OCI-M2 (cell line): ENCODE measurements around the gene THOC1.

Experiments used
- DNase-seq: peaks from one replicate; lab custom pipeline; 2025; ENCODE audit not compliant: unreplicated experiment; lab: John Stamatoyannopoulos, UW

THOC1 gene

DNA sequence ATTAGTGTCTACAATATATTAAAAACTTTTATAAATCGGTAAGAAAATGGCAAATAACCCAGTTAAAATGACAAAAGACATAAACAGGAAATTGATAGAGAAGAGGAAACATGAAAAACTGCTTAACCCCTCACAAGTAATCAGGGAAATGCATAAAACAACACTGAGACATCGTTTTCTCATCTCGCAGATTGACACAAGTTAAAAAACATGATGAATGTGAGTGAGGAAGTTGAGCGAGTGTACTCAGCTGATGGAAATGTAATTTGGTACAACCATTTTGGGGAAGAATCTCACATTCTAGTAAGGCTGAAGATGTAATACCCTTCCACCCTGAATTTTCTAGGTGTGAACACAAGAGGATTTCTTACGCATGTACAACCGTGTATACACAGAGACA, 18.0 kb upstream of the THOC1 start:
- DNase-seq, result no peak

GRCh38 chr18:275486-275885, 7.6 kb upstream of the THOC1 start:
- DNase-seq, result no peak

GRCh38 chr18:274313-274712, 6.5 kb upstream of the THOC1 start:
- DNase-seq, result no peak

GRCh38 chr18:273525-273924, 5.7 kb upstream of the THOC1 start:
- DNase-seq, result no peak

GRCh38 chr18:272650-273049, 4.8 kb upstream of the THOC1 start:
- DNase-seq, result no peak

DNA sequence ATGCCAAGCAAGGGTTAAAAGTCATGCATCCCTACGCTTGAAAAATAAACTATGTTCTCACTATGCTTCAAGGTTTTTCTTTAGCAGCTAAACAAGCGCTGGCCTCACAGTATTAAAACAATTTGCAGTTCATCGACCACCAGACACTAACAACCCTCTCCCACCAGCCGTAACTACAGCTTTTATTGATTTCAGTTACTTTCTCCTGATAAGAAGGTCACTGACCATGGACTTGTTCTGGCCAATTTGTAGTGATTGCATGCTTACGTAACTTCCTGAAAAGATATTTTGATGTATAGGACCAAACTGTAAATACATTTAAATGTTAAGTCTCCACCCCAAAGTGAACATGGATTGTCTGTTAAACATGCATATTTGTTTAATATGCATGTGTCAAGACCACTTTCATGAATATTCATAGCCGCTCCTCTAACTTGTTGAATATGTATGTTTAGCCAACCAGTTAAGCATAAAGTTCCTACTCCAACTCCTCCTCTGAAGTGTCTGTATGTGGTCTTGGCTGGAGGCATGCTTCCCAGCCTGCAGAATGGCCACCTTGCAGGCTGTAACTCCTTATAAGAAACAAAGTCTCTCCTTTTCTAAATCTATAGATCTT, 1.7 kb upstream of the THOC1 start:
- no peak for DNase-seq

- DNase-seq, result no peak
Observed at GRCh38 chr18:267380-267687, 513 bp downstream of the THOC1 start.

DNA sequence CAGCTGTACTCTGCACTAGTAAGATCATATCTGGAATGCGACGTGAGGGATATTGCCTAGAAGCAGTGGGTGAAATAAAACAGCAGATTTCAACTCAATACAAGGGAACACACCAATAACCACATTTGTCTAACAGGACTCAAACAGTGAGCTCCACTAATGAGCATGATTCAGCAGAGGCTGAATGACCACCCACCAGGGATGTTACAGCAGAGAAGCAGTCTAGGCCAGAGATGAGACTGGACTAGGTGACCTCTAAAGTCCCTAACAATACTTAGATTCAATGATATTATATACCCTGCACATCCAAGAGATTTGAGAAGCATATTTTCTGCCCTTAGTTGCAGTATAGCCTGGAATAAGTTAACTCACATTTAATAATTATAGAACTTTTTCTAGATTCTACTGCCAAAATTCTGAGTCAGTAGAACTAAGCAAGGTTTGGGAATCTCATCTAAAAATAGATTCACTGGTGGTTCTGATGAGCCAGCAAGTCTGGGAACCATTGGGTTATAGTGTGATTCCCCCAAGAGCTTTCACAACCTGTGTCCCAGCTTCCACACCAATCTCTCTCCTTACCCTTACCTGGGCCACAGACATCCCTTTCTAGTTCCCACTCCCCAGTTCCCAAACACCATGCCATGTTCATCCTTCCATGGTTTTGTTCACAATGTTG, 6.3 kb downstream of the THOC1 start:
- no peak for DNase-seq

- DNase-seq, result no peak
Observed at GRCh38 chr18:260547-260946, 7.3 kb downstream of the THOC1 start.

GRCh38 chr18:255171-255570, 12.7 kb downstream of the THOC1 start:
- DNase-seq, result no peak

DNA sequence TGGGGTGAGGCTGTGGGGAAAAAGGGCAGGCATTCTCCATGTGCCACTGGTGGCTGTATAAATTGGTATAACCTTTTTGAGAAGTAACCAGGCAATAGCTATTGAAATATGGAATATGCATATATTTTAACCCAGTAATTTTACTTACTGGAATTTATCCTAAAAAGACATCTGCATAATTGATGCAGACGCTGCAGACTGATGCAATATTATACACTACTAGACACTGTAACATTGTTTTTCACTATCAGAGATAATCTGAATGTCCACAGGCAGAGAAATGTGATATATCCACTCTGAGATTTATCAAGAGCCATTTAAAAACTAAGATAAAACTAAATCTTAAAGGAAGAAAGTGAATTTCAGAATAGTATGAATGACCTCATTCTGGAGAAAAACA, 14.7 kb downstream of the THOC1 start:
- DNase-seq, result no peak

DNA sequence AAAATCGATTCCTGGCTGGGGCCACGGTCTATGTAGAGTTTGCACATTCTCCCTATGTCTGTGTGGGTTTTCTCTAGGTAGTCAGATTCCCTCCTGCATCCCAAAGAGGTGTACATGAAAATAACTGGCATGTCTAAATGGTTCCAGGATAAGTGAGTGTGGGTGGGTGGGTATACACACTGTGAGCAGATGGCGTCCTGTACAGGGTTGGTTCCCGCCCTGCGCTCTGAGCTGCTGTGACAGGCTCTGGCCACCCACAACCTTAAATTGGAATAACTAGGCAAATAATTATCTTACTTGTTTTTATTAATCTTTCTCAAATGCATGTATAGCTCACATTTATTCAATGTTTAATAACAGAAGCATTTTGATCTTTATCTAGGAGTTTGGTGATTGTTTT, 16.3 kb downstream of the THOC1 start:
- no peak for DNase-seq

GRCh38 chr18:250685-251084, 17.2 kb downstream of the THOC1 start:
- DNase-seq, result no peak

DNA sequence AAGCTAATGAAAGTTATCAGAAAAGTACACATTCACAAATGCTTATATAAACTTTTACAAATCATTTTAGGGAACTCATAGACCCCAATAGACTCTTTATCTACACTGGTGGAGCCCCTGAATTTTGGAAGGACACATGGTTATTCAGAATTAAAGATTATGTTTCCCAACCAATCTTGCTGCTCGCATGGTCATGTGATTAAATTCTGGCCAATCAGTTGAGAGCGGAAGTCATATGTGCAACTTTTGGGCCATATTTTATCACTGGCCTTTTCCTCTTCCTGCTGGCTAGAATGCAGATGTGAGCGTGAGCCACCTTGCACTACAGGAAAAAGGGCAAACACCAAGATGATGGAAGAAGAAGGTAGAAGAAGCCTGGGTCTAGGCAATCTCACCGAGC, 19.8 kb downstream of the THOC1 start:
- DNase-seq, result no peak

GRCh38 chr18:245282-245847, 22.5 kb downstream of the THOC1 start:
- no peak for DNase-seq

DNA sequence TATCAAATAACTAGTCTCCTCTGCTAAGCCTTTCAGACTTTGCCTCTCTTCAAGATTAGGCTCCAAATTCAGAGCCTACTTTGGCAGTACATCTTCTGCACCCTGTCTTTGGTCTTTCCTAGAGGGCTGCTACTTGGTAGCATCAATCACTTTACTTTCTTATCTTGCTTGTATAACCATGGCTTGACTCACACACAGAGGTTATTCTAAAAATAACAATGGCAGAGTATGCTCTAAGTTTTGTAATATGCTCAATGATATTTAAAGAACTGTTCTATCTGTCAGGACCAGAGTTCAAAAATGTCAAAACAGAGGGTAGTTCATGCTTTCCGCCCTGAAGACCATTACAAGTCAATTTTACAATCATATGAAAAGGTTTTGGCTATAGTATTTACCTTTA, 27.7 kb downstream of the THOC1 start:
- DNase-seq, result no peak

DNA sequence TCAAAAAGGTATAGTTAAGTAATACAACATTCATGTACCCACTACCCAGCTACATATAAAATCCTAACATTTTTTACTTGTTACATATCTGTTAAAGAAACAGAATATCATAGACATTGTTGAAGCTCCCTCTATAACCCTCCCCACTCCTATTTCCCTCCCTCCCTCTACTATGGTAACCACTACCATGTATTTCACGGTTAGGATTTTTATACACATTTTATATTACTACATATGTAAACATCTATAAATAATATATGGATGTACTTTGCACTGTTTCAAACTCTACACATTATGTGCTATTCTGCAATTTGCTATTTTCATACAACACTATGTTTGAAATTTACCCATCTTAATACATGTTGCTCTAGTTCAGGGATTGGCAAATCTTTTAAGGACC, 36.3 kb downstream of the THOC1 start:
- DNase-seq, result no peak

- DNase-seq, result no peak
Observed at GRCh38 chr18:228586-228985, 39.3 kb downstream of the THOC1 start.

GRCh38 chr18:227902-228301, 39.9 kb downstream of the THOC1 start:
- DNase-seq, result no peak

DNA sequence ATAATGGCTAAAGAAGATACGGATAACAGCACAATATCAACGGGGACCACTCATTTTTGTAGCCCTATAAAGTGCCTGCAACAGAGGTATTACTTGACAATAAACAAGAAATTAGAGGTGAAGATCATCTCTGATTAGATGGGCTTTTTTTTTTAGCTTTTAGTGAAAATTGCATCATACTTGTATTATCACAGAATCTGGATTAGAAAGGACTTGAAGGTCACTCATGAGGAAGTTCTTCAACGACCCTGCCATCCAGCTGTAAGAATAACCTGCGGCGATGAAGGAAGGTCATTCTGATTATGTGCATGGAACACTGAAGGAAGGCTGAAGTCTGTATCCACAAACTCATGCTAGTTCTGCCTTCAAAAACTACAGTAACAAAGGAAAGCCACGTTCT, 40.5 kb downstream of the THOC1 start:
- no peak for DNase-seq

- DNase-seq, result no peak
Observed at GRCh38 chr18:225745-226144, 42.1 kb downstream of the THOC1 start.

DNA sequence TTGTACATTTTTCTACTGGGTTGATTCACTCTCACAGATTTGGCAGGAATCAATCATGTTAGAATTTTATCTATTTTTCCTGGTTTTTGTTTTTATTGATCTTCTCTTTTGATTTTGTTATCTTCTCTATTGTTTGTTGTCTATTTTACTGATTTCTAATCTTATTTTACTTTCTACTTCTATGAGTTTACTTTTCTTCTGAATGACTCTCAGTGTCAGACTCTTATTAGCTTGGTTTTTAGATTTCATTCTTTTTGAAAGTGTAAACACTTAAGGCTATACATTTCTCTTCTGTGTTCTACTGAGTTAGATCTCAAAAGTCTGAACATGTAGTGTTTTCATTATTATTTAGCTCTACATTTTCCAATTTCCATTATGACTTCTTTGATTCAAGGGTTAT, 47.1 kb downstream of the THOC1 start:
- DNase-seq, result no peak
